Tibial nerve (tissue), 4 donors: ENCODE data around the gene LLGL2. TPM values are rescaled to one million over a fixed set of nuclear protein-coding genes. Genes with fewer than 3 reads are reported as not detected.

ENCODE experiments used
- DNase-seq, 2 donors: peaks; one replicate each; pipeline ENCODE4 v3.0.0-alpha.2; 2019; ENCODE audit warnings: low spot score in 2 of 2
- H3K27ac ChIP-seq, 4 donors: fragments of 200-600 bp; sonication (generic) in 3 of 4; one replicate each; pipeline ENCODE4 v1.5.1; 2017 to 2019; ENCODE audit warnings: mild to moderate bottlenecking in 1 of 4
- H3K27me3 ChIP-seq, 2 donors: fragments of 200-600 bp; sonication (generic) in 1 of 2; one replicate each; pipeline versions ENCODE4 v1.5.1 to v1.6.0; 2017 to 2019
- H3K36me3 ChIP-seq, 3 donors: fragments of 200-600 bp; sonication (generic); one replicate each; pipeline ENCODE4 v1.5.1; 2018 to 2019
- H3K4me1 ChIP-seq, 4 donors: fragments of 200-600 bp; sonication (generic) in 3 of 4; one replicate each; pipeline ENCODE4 v1.5.1; 2017 to 2019
- H3K4me3 ChIP-seq, 4 donors: fragments of 200-600 bp; sonication (generic) in 3 of 4; one replicate each; pipeline ENCODE4 v1.5.1; 2017 to 2019; ENCODE audit warnings: mild to moderate bottlenecking in 1 of 4, moderate library complexity in 1 of 4
- H3K9me3 ChIP-seq, 4 donors: fragments of 200-600 bp; sonication (generic) in 3 of 4; one replicate each; pipeline ENCODE4 v1.5.1; 2017 to 2019
- CTCF ChIP-seq, 5 experiments: fragments of 200-600 bp in 3 of 5; fragments of 450-650 bp in 2 of 5; sonication (generic) in 3 of 5; IDR thresholded peaks; one replicate each; pipeline ENCODE4 v1.5.1; 2016 to 2019; ENCODE audit warnings: antibody characterized with exemption in 5 of 5, mild to moderate bottlenecking in 3 of 5, moderate library complexity in 2 of 5
- EP300 ChIP-seq, 2 donors: sonication (generic); formaldehyde crosslinking; IDR thresholded peaks; one replicate each; pipeline ENCODE4 v1.6.1; 2017; ENCODE audit warnings: antibody characterized with exemption in 2 of 2, mild to moderate bottlenecking in 1 of 2
- POLR2A ChIP-seq, 2 donors: fragments of 450-650 bp; IDR thresholded peaks; one replicate each; pipeline ENCODE4 v1.6.1; 2017; ENCODE audit warnings: antibody characterized with exemption in 2 of 2, mild to moderate bottlenecking in 2 of 2, moderate library complexity in 2 of 2
- WGBS, 2 donors: methylation state at CpG; one replicate each; pipeline ENCODE4 v1.1.5; 2018; 5-methylcytosine and 5-hydroxymethylcytosine counted together
- total RNA-seq, 4 donors: library from RNA; depleted of rRNA; stranded (reverse); fragments of >200 nt; gene quantifications; one replicate each; pipeline ENCODE4 v1.1.0, GENCODE V29; 2016

The LLGL2 gene
- total RNA-seq, 4 donors from 2014 or later = 8.4 to 18.4 (median 8.8) TPM

GRCh38 chr17:75584849-75585175, 59.3 kb downstream of the LLGL2 start:
- Histone ChIP-seq H3K27ac (no peak overlapping the region), H3K9me3 (no peaks in the 10 kb centered on the region), H3K27me3 (no peaks in the 10 kb centered on the region), H3K4me3 (no peak overlapping the region), H3K4me1 (peaks cover 0 to 17% (median 9%) of the 10 kb centered on the region in 4 donors), H3K36me3 (no peaks in the 10 kb centered on the region)
- no peak for TF ChIP-seq CTCF (IDR thresholded peaks at IDR 0.05)
- no peak for TF ChIP-seq EP300 (IDR thresholded peaks at IDR 0.05)
- TF ChIP-seq POLR2A (IDR thresholded peaks at IDR 0.05) = no peak
- DNase-seq = no peak
- 85 to 87% methylated on average over 7 of the region's 7 CpGs for WGBS, 2 donors

GRCh38 chr17:75587675-75588595, 62.4 kb downstream of the LLGL2 start, which contains the start of gene MYO15B:
MYO15B (plus strand) TSS chr17:75587800; CDS start chr17:75588058, 258 bp downstream.
- 2 to 8% methylated on average over 31 to 42 of the region's 82 CpGs for WGBS, 2 donors
- Histone ChIP-seq H3K4me1 (peaks cover 0 to 26% (median 9%) of the 10 kb centered on the region in 4 donors), H3K27me3 (no peaks in the 10 kb centered on the region), H3K36me3 (peaks cover 0 to 19% (median 0%) of the 10 kb centered on the region in 3 donors), H3K27ac (peak within 1 kb of the TSS; percentile 88 to 93 (median 92)), H3K4me3 (peak within 1 kb of the TSS; percentile 58 to 87 (median 70)), H3K9me3 (no peaks in the 10 kb centered on the region)
- peak in 1 of 2 donors; percentile 62 for TF ChIP-seq EP300 (IDR thresholded peaks at IDR 0.05)
- TF ChIP-seq POLR2A (IDR thresholded peaks at IDR 0.05) = no peak
- TF ChIP-seq CTCF (IDR thresholded peaks at IDR 0.05) = peak; percentile 26 to 72 (median 33)
- peak in 1 of 2 donors; percentile 25 for DNase-seq

- Histone ChIP-seq H3K27ac (peak overlapping the region; percentile 88 to 93 (median 92)), H3K36me3 (peaks cover 0 to 19% (median 0%) of the 10 kb centered on the region in 3 donors), H3K4me3 (peak overlapping the region; percentile 58 to 87 (median 70)), H3K4me1 (peaks cover 0 to 26% (median 9%) of the 10 kb centered on the region in 4 donors), H3K27me3 (no peaks in the 10 kb centered on the region), H3K9me3 (no peaks in the 10 kb centered on the region)
- 0% methylated on average over 1 to 21 of the region's 49 CpGs for whole genome bisulfite sequencing, 2 donors
- no peak for DNase-seq
- TF ChIP-seq POLR2A (IDR thresholded peaks at IDR 0.05) (no peak), CTCF (IDR thresholded peaks at IDR 0.05) (no peak), EP300 (IDR thresholded peaks at IDR 0.05) (no peak)
These were observed 63.1 kb downstream of the LLGL2 start for GRCh38 chr17:75588596-75589011.

- Histone ChIP-seq H3K9me3 (no peaks in the 10 kb centered on the region), H3K4me1 (peaks cover 0 to 26% (median 9%) of the 10 kb centered on the region in 4 donors), H3K36me3 (peaks cover 0 to 20% (median 0%) of the 10 kb centered on the region in 3 donors), H3K4me3 (peak overlapping the region; percentile 58 to 87 (median 70)), H3K27me3 (no peaks in the 10 kb centered on the region), H3K27ac (peak overlapping the region; percentile 88 to 93 (median 92))
- TF ChIP-seq POLR2A (IDR thresholded peaks at IDR 0.05) = peak in 1 of 2 donors; percentile 86
- peak in 1 of 2 donors; percentile 35 for TF ChIP-seq EP300 (IDR thresholded peaks at IDR 0.05)
- peak; percentile 69 to 99 (median 91) for TF ChIP-seq CTCF (IDR thresholded peaks at IDR 0.05)
- DNase-seq = peak; percentile 95 to 97
- WGBS, 2 donors = 1 to 10% methylated on average over 41 to 58 of the region's 100 CpGs
These were observed 63.8 kb downstream of the LLGL2 start for GRCh38 chr17:75589012-75589918.
